HG03025 (cell line): Measurements from ENCODE around the gene SLC5A10.
"Not testable (repeated sequence)": the region's sequence is repeated elsewhere in the genome, so short reads cannot be mapped to it uniquely, and the experiment has no call there.

Experiments
- ATAC-seq: cut with Tn5 transposase; IDR thresholded peaks from one replicate; pipeline ENCODE4 v1.9.1; 2021; ENCODE audit warnings: mild to moderate bottlenecking, moderate library complexity; ENCODE audit not compliant: unreplicated experiment, low FRiP score

SLC5A10 gene

DNA sequence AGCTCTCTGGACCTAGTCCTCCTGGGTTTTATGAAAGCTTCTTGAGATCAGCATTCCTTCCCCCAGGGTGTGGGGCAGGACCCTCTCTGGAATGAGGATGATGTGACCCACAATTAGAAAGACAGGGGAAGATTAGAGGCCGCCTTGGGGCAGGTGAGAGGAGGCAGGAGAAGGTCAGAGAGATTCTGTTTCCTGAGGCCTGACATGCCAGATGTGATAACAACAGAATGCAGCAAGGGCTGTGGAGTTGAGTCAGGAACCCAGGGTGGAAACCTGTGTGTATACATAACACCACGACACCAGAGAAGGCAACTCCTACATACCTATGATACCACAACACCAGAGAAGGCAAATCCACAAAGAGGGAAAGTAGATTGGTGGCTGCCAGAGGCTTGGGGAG is 5.4 kb upstream of the SLC5A10 start:
- no peak for ATAC-seq

DNA sequence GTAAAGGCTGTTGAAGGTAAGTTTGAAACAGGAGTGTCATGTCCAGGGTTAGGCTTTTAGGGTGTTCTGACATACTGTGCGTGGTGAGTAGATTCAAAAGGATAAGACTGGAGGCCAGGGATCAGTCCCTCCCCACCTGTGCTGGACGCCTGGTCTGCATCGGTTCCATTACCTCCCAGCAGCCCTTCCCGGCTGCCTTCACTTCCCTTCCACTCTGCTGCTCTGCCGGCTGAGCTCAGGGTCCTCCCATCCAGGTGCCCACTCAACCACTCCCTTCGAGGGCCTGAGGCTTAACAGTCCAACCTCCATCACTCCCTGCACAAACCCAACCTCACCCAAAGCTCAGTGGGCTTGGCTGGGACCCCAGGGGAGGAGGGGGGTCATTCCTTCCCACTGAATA is 4.1 kb upstream of the SLC5A10 start:
- ATAC-seq, result no peak

DNA sequence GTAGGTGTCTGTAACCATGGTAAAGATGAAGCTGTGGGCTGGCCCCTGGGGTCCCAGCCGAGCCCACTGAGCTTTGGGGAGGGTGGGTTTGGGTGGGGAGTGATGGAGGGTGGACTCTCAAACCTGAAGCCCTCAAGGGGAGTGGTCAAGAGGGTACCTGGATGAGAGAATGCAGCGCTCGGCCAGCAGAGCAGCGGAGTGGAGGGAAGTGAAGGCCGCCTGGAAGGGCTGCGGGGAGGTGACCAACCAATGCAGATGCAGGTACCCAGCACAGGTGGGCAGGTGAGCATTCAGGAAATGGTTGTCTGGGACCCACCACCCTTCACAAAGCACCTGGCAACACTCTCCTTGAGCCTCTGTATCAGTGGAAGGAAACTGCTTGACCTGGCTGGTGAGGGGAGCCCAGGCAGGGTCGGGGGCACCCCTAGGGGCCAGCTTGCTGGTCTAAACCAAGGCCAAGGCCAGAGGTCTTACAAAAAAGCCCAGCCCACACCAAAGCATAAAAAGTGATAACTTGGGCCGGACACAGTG is 3.4 kb upstream of the SLC5A10 start:
- no peak for ATAC-seq

DNA sequence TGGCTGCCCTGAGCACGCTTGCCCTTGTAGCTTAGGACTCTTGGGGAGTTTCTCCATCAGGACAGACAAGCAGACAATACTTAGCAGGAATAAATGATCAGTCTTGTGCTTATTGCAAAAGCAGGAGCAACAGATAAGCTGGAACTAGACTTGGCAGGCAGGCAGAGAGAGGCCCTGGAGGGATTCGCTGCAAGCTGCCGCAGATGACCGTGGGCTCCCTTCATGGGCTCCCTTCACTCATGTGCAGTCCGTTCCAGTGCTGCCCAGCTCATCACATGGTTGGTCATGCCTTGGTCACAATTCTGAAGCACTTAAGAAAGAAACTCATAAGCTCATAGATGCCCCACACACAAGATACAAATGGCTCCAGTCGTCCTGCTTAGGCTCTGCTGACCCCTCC is 2.4 kb upstream of the SLC5A10 start:
- ATAC-seq, result no peak

- ATAC-seq, result no peak
Measured at GRCh38 chr17:18950346-18950745, 1.6 kb upstream of the SLC5A10 start.

DNA sequence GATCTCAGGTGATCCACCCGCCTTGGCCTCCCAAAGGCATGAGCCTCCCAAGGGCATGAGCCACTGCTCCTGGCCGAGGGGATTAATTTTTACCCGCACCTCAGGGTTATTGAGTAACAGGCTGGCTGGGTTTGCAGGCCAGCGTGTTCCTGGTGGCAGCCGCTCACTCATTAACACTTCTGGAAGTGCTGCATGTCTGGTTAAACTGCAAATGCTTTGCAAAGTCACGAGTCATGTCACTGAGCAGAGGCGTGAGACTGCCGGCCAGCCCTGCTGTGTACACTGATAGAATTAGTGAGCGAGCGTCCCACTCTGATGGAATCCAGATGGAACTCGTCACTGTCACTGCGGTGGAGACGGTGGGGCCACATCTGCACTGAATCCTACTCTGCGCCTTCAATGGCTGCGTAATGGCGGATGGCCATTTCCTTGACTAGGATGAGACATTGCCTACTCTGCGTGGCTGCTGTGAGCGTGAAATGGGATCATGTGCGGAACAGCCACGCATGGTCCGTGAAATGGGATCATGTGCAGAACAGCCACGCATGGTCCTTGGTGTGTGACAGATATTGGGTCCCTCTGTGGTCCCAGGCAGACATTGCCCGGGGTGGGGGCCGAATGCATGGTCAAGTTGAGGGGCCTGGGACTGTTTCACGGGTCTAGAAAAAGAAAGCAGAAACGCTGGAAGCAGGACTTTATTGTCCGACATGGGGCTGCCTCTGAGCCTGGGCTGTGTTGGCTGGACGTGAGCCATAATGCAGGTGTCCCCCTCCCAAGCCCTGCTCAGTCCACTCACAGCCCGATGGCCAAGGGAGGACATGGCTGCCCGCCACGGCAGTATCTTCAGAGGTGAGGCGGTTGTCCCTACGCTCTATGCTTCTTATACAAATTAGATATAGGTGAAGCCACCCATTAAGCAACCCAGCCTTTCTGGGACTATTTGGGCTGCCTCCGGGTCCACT is 740 bp upstream of the SLC5A10 start:
- no peak for ATAC-seq

GRCh38 chr17:18953231-18953728 is 1.3 kb downstream of the SLC5A10 start:
- no peak for ATAC-seq

- ATAC-seq, result no peak
Measured at GRCh38 chr17:18954321-18954720, 2.4 kb downstream of the SLC5A10 start.

DNA sequence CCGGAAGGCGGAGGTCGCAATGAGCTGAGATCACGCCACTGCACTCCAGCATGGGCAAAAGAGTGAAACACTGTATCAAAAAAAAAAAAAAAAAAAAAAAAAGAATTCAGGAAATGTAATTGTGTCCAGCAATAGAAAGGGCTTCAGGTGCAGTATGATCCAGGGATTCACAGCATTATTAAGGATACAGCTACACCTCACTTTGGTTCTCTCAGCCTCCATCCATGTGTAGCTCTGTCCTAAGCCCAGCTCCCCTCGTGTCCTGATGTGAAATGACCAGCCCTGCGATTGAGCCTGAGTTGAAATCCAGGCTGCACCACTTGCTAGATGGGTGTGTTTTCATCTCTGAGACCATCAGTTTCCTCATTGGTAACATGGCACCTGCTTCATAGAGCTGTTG is 3.0 kb downstream of the SLC5A10 start:
- ATAC-seq, result no peak

- ATAC-seq, result not testable (repeated sequence)
Measured at GRCh38 chr17:18956021-18956420, 4.1 kb downstream of the SLC5A10 start.

DNA sequence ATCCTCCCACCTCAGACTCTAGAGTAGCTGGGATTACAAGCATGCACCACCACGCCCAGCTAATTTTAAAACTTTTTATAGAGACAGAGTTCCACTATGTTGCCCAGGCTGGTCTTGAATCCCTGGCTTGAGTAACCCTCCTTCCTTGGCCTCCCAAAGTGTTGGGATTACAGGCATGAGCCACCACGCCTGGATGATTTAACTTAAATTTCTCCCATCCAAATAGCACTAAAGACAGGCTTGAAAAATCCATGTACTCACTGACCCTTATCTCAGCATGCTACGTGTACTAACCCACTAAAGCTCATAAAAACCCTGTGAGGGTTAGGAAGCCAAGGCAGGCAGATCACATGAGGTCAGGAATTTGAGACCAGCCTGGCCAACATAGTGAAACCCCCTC is 4.6 kb downstream of the SLC5A10 start:
- ATAC-seq, result no peak

DNA sequence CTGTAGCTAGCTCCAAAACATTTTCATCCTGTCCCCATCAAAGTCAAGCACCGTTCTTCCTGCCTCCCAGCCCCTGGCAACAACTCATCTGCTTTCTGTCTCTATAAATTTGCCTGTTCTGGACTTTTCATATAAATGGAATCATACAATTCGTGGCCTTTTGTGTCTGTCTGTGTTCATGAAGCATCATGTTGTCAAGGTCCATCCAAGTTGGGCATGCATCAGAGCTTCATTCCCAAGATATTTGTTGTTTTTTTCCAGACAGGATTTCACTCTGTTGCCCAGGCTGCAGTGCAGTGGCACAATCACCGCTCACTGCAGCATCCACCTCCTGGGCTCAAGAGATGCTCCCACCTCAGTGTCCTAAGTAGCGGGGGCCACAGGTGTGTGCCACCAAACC is 5.9 kb downstream of the SLC5A10 start:
- ATAC-seq, result no peak

DNA sequence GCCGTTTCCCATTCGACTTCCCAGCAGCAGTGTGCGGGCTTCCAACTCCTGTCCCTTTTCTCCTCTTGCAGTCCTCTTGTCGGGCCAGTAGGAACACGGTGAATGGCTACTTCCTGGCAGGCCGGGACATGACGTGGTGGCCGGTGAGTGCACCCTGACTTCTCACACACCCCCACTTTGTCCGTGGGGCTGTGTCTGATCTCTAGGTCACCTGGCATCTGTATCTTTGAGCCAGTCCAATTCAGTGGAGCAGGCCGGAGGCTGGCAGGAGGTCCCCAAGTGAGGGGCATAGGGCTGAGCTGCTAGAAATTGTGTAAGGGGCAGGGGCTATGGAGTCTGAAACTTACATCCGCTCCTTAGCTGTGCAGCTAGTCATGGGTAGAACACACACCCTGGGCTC is 6.6 kb downstream of the SLC5A10 start:
- ATAC-seq, result no peak

GRCh38 chr17:18959071-18959844 is 7.3 kb downstream of the SLC5A10 start:
- no peak for ATAC-seq

- ATAC-seq, result no peak
Measured at GRCh38 chr17:18959845-18960240, 7.9 kb downstream of the SLC5A10 start.

GRCh38 chr17:18960241-18960665 is 8.3 kb downstream of the SLC5A10 start:
- ATAC-seq, result no peak

DNA sequence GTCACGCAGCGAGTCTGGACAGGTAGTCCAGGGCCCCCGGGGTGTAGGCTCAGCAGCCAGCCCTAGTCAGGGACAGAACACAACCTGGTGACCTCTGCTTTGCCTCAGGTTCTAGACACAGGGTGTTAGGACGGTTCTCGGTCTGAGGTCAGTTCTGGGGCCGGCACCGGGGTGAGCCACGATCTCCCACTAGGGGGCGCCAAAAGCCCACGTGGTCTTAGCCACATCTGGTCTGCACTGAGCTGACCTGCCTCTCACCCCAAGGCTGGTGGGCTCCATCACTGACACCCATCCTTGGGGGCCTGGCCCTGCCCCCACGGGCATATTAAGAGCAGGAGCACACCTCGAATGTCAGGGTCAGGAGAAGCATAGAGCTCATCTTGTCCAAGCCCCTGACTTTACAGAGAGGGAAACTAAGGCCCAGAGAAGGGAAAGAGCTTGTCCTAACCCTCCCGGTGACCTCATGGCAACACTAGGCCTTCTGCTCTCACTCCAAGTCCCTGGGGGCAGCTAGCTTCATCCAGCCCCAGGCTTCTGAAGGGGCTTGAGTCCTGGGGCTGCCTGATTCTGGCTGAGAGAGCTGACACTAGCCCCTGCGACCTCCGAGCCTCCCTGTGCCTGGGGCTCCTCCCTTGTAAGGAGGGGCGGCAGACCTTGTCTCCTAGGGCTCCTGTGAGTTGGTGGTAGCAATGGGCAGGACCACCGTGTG is 9.0 kb downstream of the SLC5A10 start:
- no peak for ATAC-seq

DNA sequence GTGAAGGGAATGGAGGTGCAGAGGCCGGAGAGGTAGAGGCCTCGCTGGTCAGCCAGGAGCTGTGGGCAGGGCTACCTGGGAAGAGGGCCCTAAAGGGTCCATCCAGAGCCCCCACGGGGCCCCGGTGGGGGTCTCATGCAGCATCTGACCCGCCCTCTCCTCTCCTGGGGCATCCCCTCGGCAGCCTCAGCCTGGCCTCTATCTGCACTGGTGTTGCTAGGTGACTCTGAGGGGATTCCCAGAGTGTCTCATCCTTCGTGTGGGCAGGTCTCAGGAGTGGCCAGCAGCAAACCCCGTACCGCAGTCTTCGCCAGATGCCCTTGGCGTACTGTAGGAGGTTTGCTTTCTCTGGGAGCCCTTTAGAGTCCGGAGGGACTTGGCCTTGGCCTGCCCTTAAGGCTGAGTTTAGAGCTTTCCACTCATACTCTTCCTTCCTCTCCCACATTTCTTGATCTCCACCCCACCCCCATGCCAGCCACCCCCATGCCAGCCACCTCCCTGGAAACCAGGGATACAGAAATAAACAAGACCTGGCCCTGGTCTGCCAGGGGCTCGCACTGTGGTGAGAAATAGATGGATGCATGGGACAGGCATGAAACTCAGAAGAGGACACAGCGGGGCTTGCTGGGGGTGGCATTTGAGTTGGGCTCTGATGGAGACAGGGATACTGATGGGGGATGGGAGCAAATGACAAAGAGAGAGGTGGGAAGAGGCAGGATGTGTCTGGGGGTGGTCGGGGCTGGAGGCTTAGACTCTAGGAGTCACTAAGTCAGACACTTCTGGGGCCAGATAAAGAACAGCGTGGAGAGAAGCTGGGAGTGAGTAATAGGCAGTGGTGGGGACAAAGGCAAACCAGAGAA is 9.9 kb downstream of the SLC5A10 start:
- no peak for ATAC-seq

DNA sequence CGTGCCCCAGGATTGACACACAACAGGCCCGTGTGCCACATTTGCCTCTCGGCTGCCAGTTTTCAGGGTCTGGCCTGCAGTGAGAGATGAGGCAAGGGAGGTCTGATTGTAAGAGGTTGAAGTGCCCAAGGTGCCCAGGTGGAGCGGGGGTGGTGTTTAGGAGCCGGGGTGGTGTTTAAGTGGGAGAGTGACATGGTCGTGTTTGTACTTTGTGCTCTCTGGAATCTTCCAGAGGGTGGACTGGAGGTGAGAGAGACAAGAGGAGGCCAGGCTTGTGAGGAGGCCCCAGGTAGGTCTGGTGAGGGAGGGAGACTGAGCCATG is 10.5 kb downstream of the SLC5A10 start:
- ATAC-seq, result no peak
